ENCODE results near the gene F2. TPM values are rescaled to one million over a fixed set of nuclear protein-coding genes. Genes with fewer than 3 reads are reported as not detected.
A peak's percentile ranks its signal among the peaks of the same experiment; 100 is the strongest.

Gene F2
- total RNA-seq, 2 donors from 2014 or later: 1.8 TPM; not detected in 1

- H3K36me3 ChIP-seq: peaks cover 25 to 34% of the 10 kb centered on the region in 2 donors
- TF ChIP-seq POLR2AphosphoS5 (IDR thresholded peaks at IDR 0.05) (no peak), POLR2A (IDR thresholded peaks at IDR 0.05) (no peak), CTCF (IDR thresholded peaks at IDR 0.05) (no peak)
- no peak overlapping the region for H3K4me3 ChIP-seq
- peak overlapping the region; percentile 68 to 75 for H3K27ac ChIP-seq
- no peaks in the 10 kb centered on the region for H3K27me3 ChIP-seq (replicated peaks; ENCODE audit: insufficient read depth)
- H3K4me1 ChIP-seq (replicated peaks): peaks cover 11% of the 10 kb centered on the region
- intact Hi-C loops (cut with DNase I): no loop called here
- 75% methylated on average over 15 of the region's 15 CpGs for WGBS
- no peaks in the 10 kb centered on the region for H3K9me3 ChIP-seq
- no peak for DNase-seq (ENCODE audit: low spot score)
These were observed 42.4 kb upstream of the F2 start for GRCh38 chr11:46676436-46677158.

- Histone ChIP-seq H3K27ac (no peak overlapping the region), H3K36me3 (peaks cover 25 to 34% of the 10 kb centered on the region in 2 donors)
These were observed 41.8 kb upstream of the F2 start for GRCh38 chr11:46677169-46677568.

GRCh38 chr11:46677991-46678740 lies 40.8 kb upstream of the F2 start:
- 69% methylated on average over 10 of the region's 10 CpGs for WGBS
- Histone ChIP-seq H3K9me3 (no peaks in the 10 kb centered on the region), H3K36me3 (peaks cover 25 to 34% of the 10 kb centered on the region in 2 donors), H3K4me1 (replicated peaks) (peaks cover 11% of the 10 kb centered on the region), H3K4me3 (no peak overlapping the region), H3K27me3 (replicated peaks; ENCODE audit: insufficient read depth) (no peaks in the 10 kb centered on the region), H3K27ac (no peak overlapping the region)
- DNase-seq (ENCODE audit: low spot score): no peak
- TF ChIP-seq POLR2A (IDR thresholded peaks at IDR 0.05): no peak
- TF ChIP-seq CTCF (IDR thresholded peaks at IDR 0.05): no peak
- TF ChIP-seq POLR2AphosphoS5 (IDR thresholded peaks at IDR 0.05): no peak
- intact Hi-C loops (cut with DNase I): no loop called here

More at GRCh38 chr11:46677169-46677568, 41.8 kb upstream of the F2 start:
- 84% methylated on average over 7 of the region's 8 CpGs for WGBS
- TF ChIP-seq CTCF (IDR thresholded peaks at IDR 0.05): no peak
- TF ChIP-seq POLR2A (IDR thresholded peaks at IDR 0.05): no peak
- TF ChIP-seq POLR2AphosphoS5 (IDR thresholded peaks at IDR 0.05): no peak
- Histone ChIP-seq H3K4me1 (replicated peaks) (peaks cover 11% of the 10 kb centered on the region), H3K4me3 (no peak overlapping the region), H3K9me3 (no peaks in the 10 kb centered on the region), H3K27me3 (replicated peaks; ENCODE audit: insufficient read depth) (no peaks in the 10 kb centered on the region)
- DNase-seq (ENCODE audit: low spot score): no peak
- intact Hi-C loops (cut with DNase I): no loop called here

GRCh38 chr11:46678741-46679130 lies 40.3 kb upstream of the F2 start:
- 89% methylated on average over 9 of the region's 9 CpGs for WGBS
- TF ChIP-seq POLR2AphosphoS5 (IDR thresholded peaks at IDR 0.05): no peak
- no peak for TF ChIP-seq POLR2A (IDR thresholded peaks at IDR 0.05)
- no peak for TF ChIP-seq CTCF (IDR thresholded peaks at IDR 0.05)
- Histone ChIP-seq H3K4me1 (replicated peaks) (peaks cover 11% of the 10 kb centered on the region), H3K9me3 (no peaks in the 10 kb centered on the region), H3K27ac (no peak overlapping the region), H3K36me3 (peaks cover 25 to 34% of the 10 kb centered on the region in 2 donors), H3K4me3 (no peak overlapping the region), H3K27me3 (replicated peaks; ENCODE audit: insufficient read depth) (no peaks in the 10 kb centered on the region)
- DNase-seq (ENCODE audit: low spot score): no peak
- intact Hi-C loops (cut with DNase I): no loop called here

All from prostate gland (tissue), 2 donors.